HG03060 (cell line): Measurements from ENCODE around the gene RHBDL2.
"Not testable (repeated sequence)": the region's sequence is repeated elsewhere in the genome, so short reads cannot be mapped to it uniquely, and the experiment has no call there.

Experiments used
- ATAC-seq: cut with Tn5 transposase; IDR thresholded peaks from one replicate; pipeline ENCODE4 v1.9.1; 2021; ENCODE audit warnings: low read depth, moderate number of reproducible peaks; ENCODE audit not compliant: unreplicated experiment

RHBDL2 gene

DNA sequence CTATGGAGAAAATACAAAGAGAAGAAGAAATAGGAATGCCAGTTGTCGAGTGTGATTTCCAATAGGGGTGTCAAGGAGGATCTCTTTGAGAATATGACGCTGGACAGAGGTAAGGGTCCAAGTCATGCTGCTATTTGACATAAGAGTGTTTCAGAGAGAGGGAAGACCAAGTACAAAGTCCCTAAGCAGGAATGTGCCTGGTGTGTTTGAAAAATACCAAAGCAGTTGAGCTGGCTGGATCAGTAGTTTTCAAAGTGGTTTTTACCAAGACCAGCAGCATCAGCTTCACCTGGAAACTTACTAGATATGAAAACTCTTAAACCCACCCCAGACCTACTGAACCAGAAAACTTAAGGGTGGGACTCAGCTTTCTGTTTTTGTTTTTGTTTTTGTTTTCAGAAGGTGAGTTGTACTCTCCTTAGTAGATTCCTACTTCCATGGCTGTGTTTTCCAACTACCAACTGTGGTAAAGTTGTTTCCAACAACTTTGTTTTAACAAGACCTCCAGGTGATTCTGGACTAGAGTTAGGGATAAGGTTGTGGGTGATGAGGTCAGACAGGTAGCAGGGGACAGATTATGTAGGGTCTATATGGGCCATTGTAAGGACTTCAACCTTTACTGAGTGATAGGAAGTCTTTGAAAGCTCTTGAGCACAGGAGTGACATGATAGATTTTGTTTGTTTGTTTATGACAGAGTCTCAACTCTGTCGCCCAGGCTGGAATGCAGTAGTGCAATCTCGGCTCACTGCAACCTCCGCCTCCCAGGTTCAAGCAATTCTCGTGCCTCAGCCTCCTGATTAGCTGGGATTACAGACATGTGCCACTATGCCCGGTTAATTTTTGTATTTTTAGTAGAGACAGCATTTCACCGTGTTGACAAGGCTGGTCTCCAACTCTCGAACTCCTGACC, 53.0 kb downstream of the RHBDL2 start:
- ATAC-seq, result no peak

DNA sequence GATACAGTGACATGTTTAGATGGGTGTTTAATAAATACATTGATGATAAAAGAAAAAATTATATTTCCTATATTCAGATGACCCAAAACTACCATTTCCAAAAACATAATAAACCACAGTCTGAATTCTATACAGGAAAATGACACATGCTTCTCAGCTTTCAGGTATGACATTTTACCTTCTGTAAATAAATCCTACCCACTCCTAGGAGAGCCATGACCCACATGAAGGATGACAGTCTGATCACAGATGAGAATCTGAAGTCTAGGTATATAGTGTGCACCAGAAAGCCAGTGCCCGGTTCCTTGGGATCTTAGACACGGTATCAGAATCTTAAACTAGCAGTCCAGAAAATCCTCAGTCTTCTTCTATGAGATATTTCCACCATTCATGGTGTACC, 56.5 kb downstream of the RHBDL2 start:
- no peak for ATAC-seq

- ATAC-seq, result no peak
Observed at GRCh38 chr1:38881487-38881886, 60.1 kb downstream of the RHBDL2 start, which contains the start of gene GJA9. Gene GJA9 (minus strand): TSS chr1:38881587. CDS start chr1:38876098, 5,489 bp downstream.

- no peak for ATAC-seq
Observed at GRCh38 chr1:38875811-38876210, 65.8 kb downstream of the RHBDL2 start.

- peak; percentile 92 for ATAC-seq
Observed at GRCh38 chr1:38873027-38873969, 68.3 kb downstream of the RHBDL2 start, which contains the start of gene MYCBP. Gene MYCBP (minus strand): TSS chr1:38873348. CDS start chr1:38873305, 43 bp downstream.

DNA sequence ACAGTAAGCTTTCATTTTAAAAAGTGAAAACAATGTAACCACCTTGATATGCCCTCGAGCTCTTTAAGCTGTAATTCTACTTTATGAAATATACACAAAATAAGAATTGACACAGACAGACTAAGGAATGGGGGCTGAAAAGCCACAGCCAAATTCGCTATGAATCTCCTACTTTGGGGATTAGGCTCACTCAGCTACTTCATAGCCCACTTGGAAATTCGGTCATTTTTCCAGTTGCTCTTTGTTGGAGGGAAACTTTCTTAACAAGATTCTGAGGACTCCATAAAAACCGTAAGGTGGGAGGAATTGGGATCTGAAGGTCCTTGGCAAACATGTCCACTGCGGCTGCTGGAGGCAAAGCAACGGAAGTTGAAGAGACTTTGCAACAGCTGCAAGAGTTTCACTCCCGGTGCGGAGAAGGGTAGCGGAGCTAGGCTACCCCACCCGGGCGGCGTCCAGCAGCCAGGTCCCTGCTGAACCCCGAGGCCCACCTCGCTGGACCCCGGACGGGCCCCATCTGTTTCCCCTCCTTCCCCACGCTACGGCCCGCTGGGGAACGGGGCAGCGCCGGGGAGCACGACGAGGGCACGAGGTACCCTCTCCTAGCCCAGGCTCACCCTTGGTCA, 69.1 kb downstream of the RHBDL2 start:
- ATAC-seq, result peak; percentile 13

GRCh38 chr1:38870996-38871395, 70.6 kb downstream of the RHBDL2 start:
- no peak for ATAC-seq

DNA sequence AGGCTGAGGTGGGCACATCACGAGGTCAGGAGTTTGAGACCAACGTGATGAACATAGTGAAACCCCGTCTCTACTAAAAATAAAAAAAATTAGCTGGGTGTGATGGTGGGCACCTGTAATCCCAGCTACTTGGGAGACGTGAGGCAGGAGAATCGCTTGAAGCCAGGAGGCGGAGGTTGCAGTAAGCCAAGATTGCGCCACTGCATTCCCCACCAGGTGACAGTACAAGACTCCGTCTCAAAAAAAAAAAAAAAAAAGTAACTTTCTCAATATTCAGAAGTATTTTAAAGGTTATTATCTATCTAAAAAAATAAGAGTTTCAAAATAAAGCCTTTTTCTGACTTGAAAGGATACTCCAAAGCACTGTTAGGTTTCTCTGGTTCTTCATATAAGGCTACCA, 74.4 kb downstream of the RHBDL2 start:
- ATAC-seq, result no peak

DNA sequence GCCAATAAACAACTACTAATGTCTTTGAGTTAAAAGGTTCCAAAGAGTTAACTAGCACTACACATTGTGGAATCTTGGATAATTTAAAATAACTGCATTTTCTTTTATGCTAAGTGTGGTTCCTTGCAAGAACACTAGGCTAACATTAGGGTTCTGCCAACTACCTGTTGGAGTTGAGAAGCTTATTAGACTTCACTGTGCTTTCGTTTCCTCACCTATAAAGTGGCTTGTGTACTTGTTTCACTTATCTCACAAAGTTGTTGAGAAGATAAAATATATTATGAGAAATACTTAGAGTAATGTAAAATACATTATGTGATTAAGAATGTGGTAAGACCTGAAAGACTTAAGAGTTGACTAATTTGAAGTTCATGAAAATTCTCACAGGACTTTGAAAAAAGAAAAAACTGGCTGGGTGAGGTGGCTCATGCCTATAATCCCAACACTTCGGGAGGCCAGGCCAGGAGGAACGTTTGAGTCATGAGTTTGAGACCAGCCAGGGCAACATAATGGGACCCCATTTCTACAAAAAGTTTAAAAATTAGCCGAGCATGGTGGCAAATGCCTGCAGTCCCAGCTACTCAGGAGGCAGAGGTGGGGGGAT, 76.4 kb downstream of the RHBDL2 start:
- ATAC-seq, result no peak

DNA sequence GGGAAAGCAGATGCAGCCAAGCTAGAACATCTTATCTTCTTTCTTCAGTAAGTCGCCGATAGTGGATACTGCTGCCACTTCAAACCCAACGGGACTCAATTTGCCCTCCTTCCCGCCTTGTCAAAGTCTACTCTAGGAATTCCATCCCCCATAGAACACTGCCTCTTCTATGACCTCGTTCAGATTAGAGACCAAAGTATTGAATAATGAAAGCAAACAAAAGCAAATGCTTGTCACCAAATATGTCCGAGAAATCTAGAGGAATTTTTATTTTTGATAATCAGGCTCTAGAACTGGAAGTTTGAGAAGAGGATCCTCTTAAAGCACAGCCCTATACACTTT, 81.2 kb downstream of the RHBDL2 start:
- ATAC-seq, result no peak

- peak; percentile 70 for ATAC-seq
Observed at GRCh38 chr1:38859561-38860453, 81.8 kb downstream of the RHBDL2 start, which contains the start of gene RRAGC. Gene RRAGC (minus strand): TSS chr1:38859772. CDS start chr1:38859646, 126 bp downstream.

DNA sequence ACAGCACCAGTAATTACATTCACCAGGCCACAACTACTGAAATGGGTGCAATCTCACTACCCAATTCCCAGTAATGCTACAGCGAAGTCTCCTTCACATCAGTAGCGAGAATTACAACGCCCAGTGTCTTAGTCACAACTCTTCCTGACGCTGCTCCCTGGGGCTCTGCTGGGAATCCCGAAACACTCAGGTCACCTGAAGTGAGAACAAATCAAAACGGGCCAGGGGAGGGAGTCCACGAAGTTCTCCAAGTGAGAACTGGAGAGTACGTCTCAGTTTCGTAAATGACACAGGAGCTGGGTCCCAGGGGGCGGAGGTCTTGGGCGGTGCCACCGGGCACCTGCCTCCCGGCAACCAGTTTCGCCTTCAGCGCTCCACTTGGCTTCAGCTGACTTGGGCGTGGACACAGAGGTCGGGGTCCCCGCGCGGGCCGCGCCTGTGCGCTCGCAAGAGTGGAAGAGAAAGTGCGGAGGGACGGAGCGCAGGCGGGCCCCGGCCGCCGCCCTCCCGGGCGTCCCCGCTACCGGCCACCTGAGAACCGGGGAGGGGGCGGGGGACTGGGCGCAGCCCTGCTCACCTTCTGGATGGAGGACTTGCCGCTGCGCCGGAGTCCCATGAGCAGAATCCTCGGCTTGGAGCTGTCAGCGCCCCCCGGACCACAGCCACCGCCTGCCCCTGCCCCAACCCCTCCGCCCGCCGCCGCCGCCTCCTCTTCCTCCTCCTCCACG, 82.6 kb downstream of the RHBDL2 start:
- ATAC-seq, result no peak

- ATAC-seq, result no peak
Observed at GRCh38 chr1:38852780-38853179, 88.8 kb downstream of the RHBDL2 start.

DNA sequence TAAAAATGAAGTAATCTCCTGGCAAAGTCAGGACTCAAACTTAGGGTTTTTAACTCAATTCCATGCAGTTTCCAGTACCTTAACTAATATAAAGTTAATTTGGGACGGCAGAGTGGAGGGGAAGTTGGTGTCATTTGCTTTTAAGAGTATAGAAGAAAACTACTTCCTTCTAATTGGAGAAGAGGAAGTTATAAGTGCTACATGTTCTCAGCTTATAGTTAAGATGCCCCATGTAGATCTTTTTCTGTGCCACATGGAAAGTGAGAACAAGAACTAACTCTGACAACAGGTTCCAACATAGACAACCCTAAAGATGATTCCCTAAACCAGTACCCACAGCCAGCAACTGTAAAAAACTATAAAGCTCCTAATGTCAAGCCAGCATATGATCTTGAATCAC, 93.6 kb downstream of the RHBDL2 start:
- ATAC-seq, result no peak

GRCh38 chr1:38846210-38846609, 95.4 kb downstream of the RHBDL2 start:
- no peak for ATAC-seq

DNA sequence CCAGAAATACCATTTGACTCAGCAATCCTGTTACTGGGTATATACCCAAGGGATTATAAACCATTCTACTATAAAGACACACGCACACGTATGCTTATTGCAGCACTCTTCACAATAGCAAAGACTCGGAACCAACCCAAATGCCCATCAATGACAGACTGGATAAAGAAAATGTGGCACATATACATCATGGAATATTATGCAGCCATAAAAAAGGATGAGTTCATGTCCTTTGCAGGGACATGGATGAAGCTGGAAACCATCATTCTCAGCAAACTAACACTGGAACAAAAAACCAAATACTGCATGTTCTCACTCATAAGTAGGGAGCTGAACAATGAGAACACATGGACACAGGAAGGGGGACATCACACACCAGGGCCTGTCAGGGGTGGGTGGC, 96.5 kb downstream of the RHBDL2 start:
- ATAC-seq, result not testable (repeated sequence)

DNA sequence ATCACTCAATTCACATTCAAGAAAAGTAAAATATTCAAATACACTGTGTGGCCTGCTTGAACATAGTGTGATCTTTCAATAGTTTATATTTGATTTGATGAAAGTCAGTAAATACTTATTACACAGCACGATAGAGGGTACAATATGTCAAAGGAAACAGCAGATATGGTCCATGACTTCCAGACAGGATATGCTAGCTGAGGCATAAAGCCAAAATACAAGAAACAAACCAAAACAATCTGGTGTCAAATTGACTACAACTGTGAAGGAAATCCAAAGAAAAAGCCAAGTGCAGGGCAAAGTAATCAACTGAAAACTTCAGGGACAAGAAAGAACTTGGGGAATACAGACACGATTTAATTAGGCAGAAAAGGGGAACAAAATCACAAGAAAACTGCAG, 101.3 kb downstream of the RHBDL2 start:
- ATAC-seq, result no peak

DNA sequence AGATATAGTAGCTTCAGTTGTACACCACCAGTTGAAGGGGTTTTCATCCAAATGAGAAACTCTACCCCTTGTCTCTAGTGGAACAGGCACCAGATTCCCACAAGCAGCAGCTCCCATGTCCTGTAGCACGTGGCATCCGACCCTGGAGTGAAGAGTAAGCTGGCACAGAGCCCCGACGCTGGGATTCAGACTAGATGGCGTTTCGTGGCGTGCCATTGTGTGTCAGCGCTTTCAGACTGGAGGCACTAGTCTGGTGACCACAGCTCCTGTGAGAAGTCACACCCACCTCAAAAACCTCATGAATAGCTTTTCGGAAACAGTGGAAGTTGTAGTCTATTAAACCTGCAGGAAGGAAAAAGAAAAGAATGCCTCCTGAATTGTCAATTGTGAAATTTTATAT, 102.3 kb downstream of the RHBDL2 start:
- ATAC-seq, result no peak

GRCh38 chr1:38836316-38836715, 105.3 kb downstream of the RHBDL2 start:
- not testable (repeated sequence) for ATAC-seq
